Muscle layer of duodenum (tissue), 2 donors: ENCODE results near the gene USP21.

Source experiments
- H3K27ac ChIP-seq: one replicate; pipeline ENCODE4 v1.7.0; 2013; ENCODE audit warnings: mild to moderate bottlenecking, low read length
- H3K27me3 ChIP-seq: one replicate; pipeline ENCODE4 v1.7.0; 2013; ENCODE audit warnings: low read depth, mild to moderate bottlenecking, control low read depth, low read length
- H3K36me3 ChIP-seq, 2 donors: one replicate each; pipeline ENCODE4 v1.7.0; 2013; ENCODE audit warnings: low read length in 2 of 2, control low read depth in 1 of 2, mild to moderate bottlenecking in 1 of 2; ENCODE audit not compliant: insufficient read depth in 2 of 2, control insufficient read depth in 1 of 2
- H3K4me1 ChIP-seq, 2 donors: one replicate each; pipeline ENCODE4 v1.7.0; 2013; ENCODE audit warnings: low read length in 2 of 2, mild to moderate bottlenecking in 2 of 2, control low read depth in 1 of 2, moderate library complexity in 1 of 2; ENCODE audit not compliant: insufficient read depth in 2 of 2, control insufficient read depth in 1 of 2
- H3K4me3 ChIP-seq, 2 donors: one replicate each; pipeline ENCODE4 v1.7.0; 2013; ENCODE audit warnings: low read length in 2 of 2, low read depth in 1 of 2, mild to moderate bottlenecking in 1 of 2
- H3K9me3 ChIP-seq, 2 donors: one replicate each; pipeline ENCODE4 v1.7.0; 2013; ENCODE audit warnings: low read length in 2 of 2, control low read depth in 1 of 2, mild to moderate bottlenecking in 1 of 2; ENCODE audit not compliant: control insufficient read depth in 1 of 2
- donor health status: healthy.

Gene USP21

DNA sequence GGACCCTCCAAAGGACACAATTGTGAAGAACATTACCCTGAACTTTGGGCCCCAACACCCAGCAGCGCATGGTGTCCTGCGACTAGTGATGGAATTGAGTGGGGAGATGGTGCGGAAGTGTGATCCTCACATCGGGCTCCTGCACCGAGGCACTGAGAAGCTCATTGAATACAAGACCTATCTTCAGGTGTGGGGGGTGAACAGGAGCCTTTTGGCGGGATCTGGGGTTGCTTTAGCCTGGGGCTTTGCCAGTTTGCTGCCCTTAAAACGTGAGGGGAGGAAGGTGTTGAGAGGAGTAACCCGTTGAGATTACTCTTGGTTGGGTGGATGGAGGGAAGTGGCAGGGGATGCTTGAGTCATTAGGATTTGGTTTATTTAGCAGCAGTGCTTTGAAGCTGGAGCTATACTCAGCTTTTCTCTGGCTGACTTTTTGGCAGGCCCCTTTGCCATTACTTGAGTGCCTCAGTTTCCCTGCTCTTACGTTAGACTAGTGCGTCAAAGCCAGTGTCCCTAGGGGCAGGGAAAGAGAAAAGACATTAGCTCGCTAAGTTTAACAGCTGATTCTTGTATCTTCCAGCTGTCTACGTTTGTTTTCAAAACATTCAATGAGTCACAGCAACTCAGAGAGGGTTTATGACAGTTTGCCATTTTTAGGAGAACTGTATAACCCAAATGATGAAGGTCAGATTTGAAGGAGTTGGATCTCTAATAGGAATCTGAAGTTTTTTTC is 47.3 kb downstream of the USP21 start:
- Histone ChIP-seq H3K4me1 (peaks cover 10 to 16% of the 10 kb centered on the region in 2 donors), H3K4me3 (no peak overlapping the region), H3K27me3 (no peaks in the 10 kb centered on the region), H3K27ac (peak overlapping the region; percentile 82), H3K9me3 (no peaks in the 10 kb centered on the region), H3K36me3 (peaks cover 48 to 56% of the 10 kb centered on the region in 2 donors)

DNA sequence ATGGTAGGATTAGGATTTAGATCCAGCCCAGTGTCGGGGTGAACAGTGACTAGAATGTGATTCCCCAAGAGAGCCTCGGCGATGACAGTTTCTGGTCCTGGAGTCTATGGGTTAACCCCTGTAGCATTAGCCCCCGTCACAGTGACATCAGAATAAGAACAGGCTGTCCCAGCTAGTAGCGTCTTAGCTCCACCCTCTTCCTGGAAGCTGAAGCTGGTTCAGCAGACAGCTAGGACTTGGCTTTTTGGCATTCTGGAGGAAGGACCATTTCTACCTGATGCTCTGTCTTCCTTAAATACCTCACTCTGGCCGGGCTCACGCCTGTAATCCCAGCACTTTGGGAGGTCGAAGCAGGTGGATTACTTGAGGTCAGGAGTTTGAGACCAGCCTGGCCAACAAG is 47.9 kb downstream of the USP21 start:
- H3K4me3 ChIP-seq = no peak overlapping the region
- peak overlapping the region; percentile 82 for H3K27ac ChIP-seq
- no peaks in the 10 kb centered on the region for H3K9me3 ChIP-seq
- H3K36me3 ChIP-seq = peaks cover 54 to 62% of the 10 kb centered on the region in 2 donors
- peaks cover 10 to 16% of the 10 kb centered on the region in 2 donors for H3K4me1 ChIP-seq
- H3K27me3 ChIP-seq = no peaks in the 10 kb centered on the region

DNA sequence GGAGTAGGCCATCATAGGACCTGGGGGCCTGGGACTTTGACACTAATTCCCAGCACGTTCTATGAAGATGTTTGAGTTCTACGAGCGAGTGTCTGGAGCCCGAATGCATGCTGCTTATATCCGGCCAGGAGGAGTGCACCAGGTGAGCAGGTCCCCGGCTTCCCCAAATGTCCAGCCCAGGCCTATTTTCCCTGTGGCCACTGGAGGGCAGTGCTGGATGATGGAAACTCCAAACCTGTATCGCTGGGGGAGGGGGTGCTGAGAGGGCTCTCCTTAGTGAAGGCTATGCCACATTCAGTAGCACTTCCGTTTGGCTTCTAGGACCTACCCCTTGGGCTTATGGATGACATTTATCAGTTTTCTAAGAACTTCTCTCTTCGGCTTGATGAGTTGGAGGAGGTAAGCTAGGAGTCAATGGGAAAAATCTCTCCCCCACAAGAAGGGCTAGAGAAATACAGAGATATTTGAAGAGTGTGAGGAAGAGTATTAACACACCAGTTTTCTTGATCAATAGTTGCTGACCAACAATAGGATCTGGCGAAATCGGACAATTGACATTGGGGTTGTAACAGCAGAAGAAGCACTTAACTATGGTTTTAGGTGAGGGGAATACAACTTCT is 50.6 kb downstream of the USP21 start:
- H3K36me3 ChIP-seq = peaks cover 70 to 78% of the 10 kb centered on the region in 2 donors
- peak overlapping the region in 1 of 2 donors; percentile 16 for H3K4me3 ChIP-seq
- H3K27ac ChIP-seq = peak overlapping the region; percentile 42
- no peaks in the 10 kb centered on the region for H3K27me3 ChIP-seq
- H3K4me1 ChIP-seq = peaks cover 4 to 10% of the 10 kb centered on the region in 2 donors
- no peaks in the 10 kb centered on the region for H3K9me3 ChIP-seq

DNA sequence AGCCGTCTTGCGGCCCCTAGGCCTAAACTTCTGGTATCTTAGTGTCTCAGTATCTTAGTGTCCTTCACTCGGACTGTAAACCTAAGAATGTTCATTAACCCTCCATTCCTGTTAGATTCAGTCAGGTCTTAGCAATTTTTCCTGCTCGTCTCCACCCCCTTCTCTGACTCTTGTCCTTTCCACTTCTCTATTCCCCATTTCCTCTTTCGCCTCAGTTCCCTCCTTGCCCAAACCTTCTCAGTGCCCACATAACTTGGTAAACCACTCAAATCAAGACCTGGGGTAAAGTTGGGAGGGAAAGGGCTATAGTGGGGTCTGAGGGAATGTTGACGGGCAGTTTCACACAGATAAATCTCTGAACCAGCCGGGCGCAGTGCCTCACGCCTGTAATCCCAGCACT is 55.1 kb downstream of the USP21 start:
- H3K36me3 ChIP-seq = peaks cover 42 to 53% of the 10 kb centered on the region in 2 donors
- no peak overlapping the region for H3K27ac ChIP-seq
- H3K4me3 ChIP-seq = no peak overlapping the region
- no peaks in the 10 kb centered on the region for H3K9me3 ChIP-seq
- H3K4me1 ChIP-seq = peaks cover 4 to 10% of the 10 kb centered on the region in 2 donors
- H3K27me3 ChIP-seq = no peaks in the 10 kb centered on the region

DNA sequence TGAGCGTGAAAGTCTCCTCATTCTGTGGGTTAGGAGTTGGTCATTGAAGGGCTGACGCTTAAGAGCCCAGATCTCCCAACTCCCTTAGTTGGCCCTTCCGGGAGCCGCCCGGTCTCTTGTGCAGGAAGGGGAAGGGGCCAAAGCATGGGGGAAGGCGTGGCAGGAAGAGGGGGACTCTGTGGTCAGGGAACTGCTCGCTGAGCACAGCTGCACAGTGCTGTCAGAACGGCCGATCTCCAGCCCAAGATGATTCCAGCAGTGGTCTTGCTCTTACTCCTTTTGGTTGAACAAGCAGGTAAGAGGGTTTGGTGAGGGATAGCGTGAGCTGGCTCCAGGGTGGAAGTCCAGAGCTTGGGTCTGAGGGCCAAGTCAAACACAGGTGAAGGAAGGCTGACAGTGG is 55.8 kb downstream of the USP21 start, which contains the start of gene FCER1G:
Gene FCER1G (plus strand): TSS at position 220 of the 400 bp plus-strand sequence. CDS start 27 bp downstream, at position 247.
- Histone ChIP-seq H3K27me3 (no peaks in the 10 kb centered on the region), H3K9me3 (no peaks in the 10 kb centered on the region), H3K36me3 (peaks cover 35 to 48% of the 10 kb centered on the region in 2 donors), H3K27ac (peak within 1 kb of the TSS; percentile 10), H3K4me3 (peak within 1 kb of the TSS; percentile 12 to 24), H3K4me1 (peaks cover 1 to 4% of the 10 kb centered on the region in 2 donors)
